Fibroblast of lung (primary cell): ENCODE results near the gene ZNRF1.

Experiments used
- CTCF ChIP-seq, 2 donors: IDR thresholded peaks in 1 of 2; conservative IDR thresholded peaks in 1 of 2; 1 replicate in 1 of 2; 2 replicates in 1 of 2; pipeline ENCODE4 v1.5.1; 2011 to 2012; ENCODE audit warnings: low read length in 2 of 2, control low read depth in 1 of 2, inconsistent platforms in 1 of 2, low read depth in 1 of 2, mild to moderate bottlenecking in 1 of 2
- EZH2 ChIP-seq: IDR thresholded peaks from 2 replicates; pipeline ENCODE4 v1.5.1; 2012; ENCODE audit warnings: low read length, control low read depth, mild to moderate bottlenecking; ENCODE audit errors: missing control alignments

GRCh38 chr16:75095204-75095621 lies 96.4 kb downstream of the ZNRF1 start:
- TF ChIP-seq CTCF (conservative IDR thresholded peaks at IDR 0.05 in 1 of 2, IDR thresholded peaks at IDR 0.05 in 1 of 2; ENCODE audit: low read depth in 1 of 2, low read length in 2 of 2) (no peak), EZH2 (no peak)
